ENCODE data around the gene MPP3.
"Not testable (repeated sequence)": the region's sequence is repeated elsewhere in the genome, so short reads cannot be mapped to it uniquely, and the experiment has no call there.

The MPP3 gene

GRCh38 chr17:43832976-43833829 is at the start of gene MPP3:
TSS of gene MPP3 (minus strand) at chr17:43833146. CDS start at chr17:43831906, 1,240 bp downstream.
- DNase-seq: peak; percentile 26

GRCh38 chr17:43881758-43882505 is 49.0 kb upstream of the MPP3 start:
- DNase-seq: no peak

GRCh38 chr17:43881181-43881580 is 48.2 kb upstream of the MPP3 start:
- DNase-seq: no peak

- DNase-seq: no peak
Measured at GRCh38 chr17:43880420-43880991, 47.6 kb upstream of the MPP3 start.

- DNase-seq: no peak
Measured at GRCh38 chr17:43879723-43880419, 46.9 kb upstream of the MPP3 start.

- no peak for DNase-seq
Measured at GRCh38 chr17:43878260-43879175, 45.6 kb upstream of the MPP3 start.

- DNase-seq: no peak
Measured at GRCh38 chr17:43877451-43878155, 44.7 kb upstream of the MPP3 start.

GRCh38 chr17:43877031-43877430 is 44.1 kb upstream of the MPP3 start:
- DNase-seq: no peak

GRCh38 chr17:43875476-43876147 is 42.7 kb upstream of the MPP3 start:
- no peak for DNase-seq

GRCh38 chr17:43874293-43874692 is 41.3 kb upstream of the MPP3 start:
- no peak for DNase-seq

- no peak for DNase-seq
Measured at GRCh38 chr17:43873815-43874214, 40.9 kb upstream of the MPP3 start.

- no peak for DNase-seq
Measured at GRCh38 chr17:43873091-43873490, 40.1 kb upstream of the MPP3 start.

- no peak for DNase-seq
Measured at GRCh38 chr17:43871946-43872690, 39.2 kb upstream of the MPP3 start.

- not testable (repeated sequence) for DNase-seq
Measured at GRCh38 chr17:43869031-43869430, 36.1 kb upstream of the MPP3 start.

- DNase-seq: no peak
Measured at GRCh38 chr17:43868226-43868994, 35.5 kb upstream of the MPP3 start.

- no peak for DNase-seq
Measured at GRCh38 chr17:43864161-43864984, 31.4 kb upstream of the MPP3 start.

GRCh38 chr17:43861960-43862359 is 29.0 kb upstream of the MPP3 start:
- no peak for DNase-seq

- DNase-seq: no peak
Measured at GRCh38 chr17:43860927-43861622, 28.1 kb upstream of the MPP3 start.

Measured in NCI-H446 treated with DMSO at 0.1 percent for 48 hours (cell line).